Body of pancreas (tissue), 4 donors: ENCODE results near the gene MORN1. TPM values are rescaled to one million over a fixed set of nuclear protein-coding genes. Genes with fewer than 3 reads are reported as not detected.

ENCODE experiments used
- ATAC-seq: fragments of 150-250 bp; one replicate; pipeline ENCODE4 v1.9.1; 2016
- DNase-seq, 4 donors: peaks; one replicate each; pipeline ENCODE4 v3.0.0-alpha.2; 2019
- H3K27ac ChIP-seq, 4 donors: fragments of 200-600 bp; sonication (generic); 1 replicate in 3 of 4; 2 replicates in 1 of 4; pipeline versions ENCODE4 v1.5.1 to v1.6.1; 2016 to 2019; ENCODE audit warnings: mild to moderate bottlenecking in 1 of 4, mixed read lengths in 1 of 4, moderate library complexity in 1 of 4
- H3K27me3 ChIP-seq, 2 donors: fragments of 200-600 bp; sonication (generic); one replicate each; pipeline ENCODE4 v1.6.0; 2016; ENCODE audit warnings: mild to moderate bottlenecking in 1 of 2
- H3K36me3 ChIP-seq, 2 donors: fragments of 200-600 bp; sonication (generic); replicated peaks in 1 of 2; 2 replicates each; pipeline ENCODE4 v1.5.1; 2016; ENCODE audit warnings: low read depth in 2 of 2; ENCODE audit not compliant: insufficient read depth in 1 of 2
- H3K4me1 ChIP-seq: fragments of 200-600 bp; sonication (generic); one replicate; pipeline ENCODE4 v1.6.0; 2016
- H3K4me3 ChIP-seq, 2 donors: fragments of 200-600 bp; sonication (generic); 1 replicate in 1 of 2; 2 replicates in 1 of 2; pipeline ENCODE4 v1.5.1; 2016 to 2019
- H3K9me3 ChIP-seq, 3 donors: fragments of 200-600 bp; sonication (generic); 1 replicate in 2 of 3; 2 replicates in 1 of 3; pipeline ENCODE4 v1.5.1; 2016
- CTCF ChIP-seq, 7 experiments: fragments of 450-650 bp in 4 of 7; fragments of 200-600 bp in 3 of 7; sonication (generic) in 3 of 7; IDR thresholded peaks; one replicate each; pipeline ENCODE4 v1.5.1; 2016 to 2019; ENCODE audit warnings: antibody characterized with exemption in 7 of 7
- POLR2A ChIP-seq, 3 donors: fragments of 450-650 bp; IDR thresholded peaks; one replicate each; pipeline ENCODE4 v1.6.1; 2016; ENCODE audit warnings: antibody characterized with exemption in 3 of 3, mild to moderate bottlenecking in 2 of 3
- WGBS, 2 donors: methylation state at CpG; one replicate each; pipeline ENCODE4 v1.1.5; 2017; 5-methylcytosine and 5-hydroxymethylcytosine counted together
- intact Hi-C: fragments of 100-400 bp; cut with DNase I; formaldehyde crosslinking; loops from one replicate; pipeline ENCODE4 v1.15.1; 2023
- total RNA-seq, 2 donors: library from RNA; depleted of rRNA; stranded (reverse); fragments of >200 nt; gene quantifications; one replicate each; pipeline ENCODE4 v1.1.0, GENCODE V29; 2016

MORN1 gene
- total RNA-seq, 2 donors from 2014 or later, result 7.0 to 17.8 TPM

GRCh38 chr1:2353551-2354438, 37.6 kb downstream of the MORN1 start:
- intact Hi-C loops, result no loop called here
- TF ChIP-seq CTCF (IDR thresholded peaks at IDR 0.05), result no peak
- H3K4me1 ChIP-seq, result no peaks in the 10 kb centered on the region
- H3K36me3 ChIP-seq, result no peaks in the 10 kb centered on the region
- no peaks in the 10 kb centered on the region for H3K27me3 ChIP-seq
- 78 to 83% methylated on average over 25 to 28 of the region's 28 CpGs for WGBS, 2 donors
- H3K4me3 ChIP-seq, result no peak overlapping the region
- no peak overlapping the region for H3K27ac ChIP-seq
- ATAC-seq (no peak), DNase-seq (no peak)
- no peaks in the 10 kb centered on the region for H3K9me3 ChIP-seq

- WGBS, 2 donors, result 70 to 74% methylated on average over 13 to 21 of the region's 21 CpGs
These were observed 38.3 kb downstream of the MORN1 start for GRCh38 chr1:2352897-2353550.

GRCh38 chr1:2352341-2352896, 38.9 kb downstream of the MORN1 start:
- Histone ChIP-seq H3K36me3 (no peaks in the 10 kb centered on the region), H3K27ac (no peak overlapping the region), H3K27me3 (no peaks in the 10 kb centered on the region), H3K4me1 (peaks cover 4% of the 10 kb centered on the region), H3K4me3 (no peak overlapping the region), H3K9me3 (no peaks in the 10 kb centered on the region)
- 69 to 87% methylated on average over 2 to 11 of the region's 11 CpGs for WGBS, 2 donors
- TF ChIP-seq POLR2A (IDR thresholded peaks at IDR 0.05) (no peak), CTCF (IDR thresholded peaks at IDR 0.05) (no peak)
- intact Hi-C loops, result no loop called here
- DNase-seq, result no peak
- no peak for ATAC-seq

More at GRCh38 chr1:2352897-2353550, 38.3 kb downstream of the MORN1 start:
- Histone ChIP-seq H3K27ac (no peak overlapping the region), H3K27me3 (no peaks in the 10 kb centered on the region), H3K4me3 (no peak overlapping the region), H3K9me3 (no peaks in the 10 kb centered on the region), H3K36me3 (no peaks in the 10 kb centered on the region), H3K4me1 (peaks cover 2% of the 10 kb centered on the region)
- no peak for TF ChIP-seq CTCF (IDR thresholded peaks at IDR 0.05)
- no peak for TF ChIP-seq POLR2A (IDR thresholded peaks at IDR 0.05)
- ATAC-seq (no peak), DNase-seq (no peak)
- intact Hi-C loops, result no loop called here

GRCh38 chr1:2351723-2352122, 39.6 kb downstream of the MORN1 start:
- WGBS, 2 donors, result 75 to 88% methylated on average over 8 of the region's 8 CpGs
- no peak for DNase-seq
- no peak for ATAC-seq
- no peaks in the 10 kb centered on the region for H3K27me3 ChIP-seq
- H3K27ac ChIP-seq, result no peak overlapping the region
- TF ChIP-seq POLR2A (IDR thresholded peaks at IDR 0.05) (no peak), CTCF (IDR thresholded peaks at IDR 0.05) (no peak)
- H3K4me3 ChIP-seq, result no peak overlapping the region
- intact Hi-C loops, result no loop called here
- H3K4me1 ChIP-seq, result peaks cover 4% of the 10 kb centered on the region
- no peaks in the 10 kb centered on the region for H3K36me3 ChIP-seq
- H3K9me3 ChIP-seq, result no peaks in the 10 kb centered on the region
